ENCODE measurements around the gene CYBB. TPM values are rescaled to one million over a fixed set of nuclear protein-coding genes. Genes with fewer than 3 reads are reported as not detected.
"Not testable (repeated sequence)": the region's sequence is repeated elsewhere in the genome, so short reads cannot be mapped to it uniquely, and the experiment has no call there.

Gene CYBB
- total RNA-seq, 4 donors from 2014 or later, result 47.3 to 71.9 (median 51.7) TPM

GRCh38 chrX:37765507-37765906 is 14.4 kb upstream of the CYBB start:
- TF ChIP-seq CTCF (IDR thresholded peaks at IDR 0.05), result no peak
- ATAC-seq (ENCODE audit: low FRiP score) (no peak), DNase-seq (ENCODE audit: low spot score) (no peak)

- DNase-seq (ENCODE audit: low spot score), result no peak
- TF ChIP-seq CTCF (IDR thresholded peaks at IDR 0.05), result no peak
These were observed 12.4 kb upstream of the CYBB start for GRCh38 chrX:37767430-37767829.

GRCh38 chrX:37768866-37769265 is 11.0 kb upstream of the CYBB start:
- not testable (repeated sequence) for ATAC-seq (ENCODE audit: low FRiP score); DNase-seq (ENCODE audit: low spot score)

More at GRCh38 chrX:37767430-37767829, 12.4 kb upstream of the CYBB start:
- no peak for ATAC-seq (ENCODE audit: low FRiP score)

GRCh38 chrX:37776283-37776986 is 3.4 kb upstream of the CYBB start:
- no peak for ATAC-seq (ENCODE audit: low FRiP score)
- TF ChIP-seq CTCF (IDR thresholded peaks at IDR 0.05), result no peak
- DNase-seq (ENCODE audit: low spot score), result no peak

- no peak for TF ChIP-seq CTCF (IDR thresholded peaks at IDR 0.05)
- DNase-seq (ENCODE audit: low spot score) (no peak), ATAC-seq (ENCODE audit: low FRiP score) (no peak)
These were observed 2.9 kb upstream of the CYBB start for GRCh38 chrX:37776987-37777325.

- ATAC-seq (ENCODE audit: low FRiP score) (no peak), DNase-seq (ENCODE audit: low spot score) (no peak)
- TF ChIP-seq CTCF (IDR thresholded peaks at IDR 0.05), result no peak
These were observed 1.2 kb downstream of the CYBB start for GRCh38 chrX:37781081-37781480.

- ATAC-seq (ENCODE audit: low FRiP score) (no peak), DNase-seq (ENCODE audit: low spot score) (no peak)
- TF ChIP-seq CTCF (IDR thresholded peaks at IDR 0.05), result no peak
These were observed 2.0 kb downstream of the CYBB start for GRCh38 chrX:37781814-37782213.

Measured in omental fat pad (tissue), 4 donors.